SK-N-SH (cell line): ENCODE measurements around the gene FMN2.

ENCODE experiments used
- EZH2phosphoT487 ChIP-seq: fragments of 200-600 bp; sonication (generic); IDR thresholded peaks from 2 replicates; pipeline ENCODE4 v1.6.1; 2017; ENCODE audit warnings: low read depth, mixed run types, mild to moderate bottlenecking, antibody characterized with exemption, moderate library complexity, borderline replicate concordance
- FOXM1 ChIP-seq: IDR thresholded peaks from 2 replicates; pipeline ENCODE4 v1.4.0; 2012; ENCODE audit warnings: low read depth, mild to moderate bottlenecking
- GATA2 ChIP-seq: sonication (generic); formaldehyde crosslinking; IDR thresholded peaks from 2 replicates; pipeline ENCODE4 v1.5.0; 2020; ENCODE audit warnings: mild to moderate bottlenecking, missing genetic modification reagents
- JUND ChIP-seq: IDR thresholded peaks from 2 replicates; pipeline ENCODE4 v1.4.0; 2012
- NFIC ChIP-seq: IDR thresholded peaks from 2 replicates; pipeline ENCODE4 v1.4.0; 2012; ENCODE audit warnings: borderline replicate concordance
- REST ChIP-seq: IDR thresholded peaks from 2 replicates; pipeline ENCODE4 v1.6.1; 2012; ENCODE audit warnings: mild to moderate bottlenecking, low read depth, low read length, moderate library complexity
- SIN3A ChIP-seq: IDR thresholded peaks from 2 replicates; pipeline ENCODE4 v1.6.1; 2012; ENCODE audit warnings: low read depth, mild to moderate bottlenecking, low read length, moderate library complexity, borderline replicate concordance
- ZBTB33 ChIP-seq: IDR thresholded peaks from 2 replicates; pipeline ENCODE4 v1.4.0; 2012; ENCODE audit warnings: low read depth, borderline replicate concordance
- TF ChIP-seq, protein P1 (sequence below): fragments of 200-600 bp; sonication (generic); IDR thresholded peaks from 2 replicates; pipeline ENCODE4 v1.6.1; 2017; ENCODE audit warnings: antibody characterized with exemption, mild to moderate bottlenecking, moderate library complexity

- no peak for TF ChIP-seq NFIC
- TF ChIP-seq SIN3A = no peak
- TF ChIP-seq, protein P1, sequence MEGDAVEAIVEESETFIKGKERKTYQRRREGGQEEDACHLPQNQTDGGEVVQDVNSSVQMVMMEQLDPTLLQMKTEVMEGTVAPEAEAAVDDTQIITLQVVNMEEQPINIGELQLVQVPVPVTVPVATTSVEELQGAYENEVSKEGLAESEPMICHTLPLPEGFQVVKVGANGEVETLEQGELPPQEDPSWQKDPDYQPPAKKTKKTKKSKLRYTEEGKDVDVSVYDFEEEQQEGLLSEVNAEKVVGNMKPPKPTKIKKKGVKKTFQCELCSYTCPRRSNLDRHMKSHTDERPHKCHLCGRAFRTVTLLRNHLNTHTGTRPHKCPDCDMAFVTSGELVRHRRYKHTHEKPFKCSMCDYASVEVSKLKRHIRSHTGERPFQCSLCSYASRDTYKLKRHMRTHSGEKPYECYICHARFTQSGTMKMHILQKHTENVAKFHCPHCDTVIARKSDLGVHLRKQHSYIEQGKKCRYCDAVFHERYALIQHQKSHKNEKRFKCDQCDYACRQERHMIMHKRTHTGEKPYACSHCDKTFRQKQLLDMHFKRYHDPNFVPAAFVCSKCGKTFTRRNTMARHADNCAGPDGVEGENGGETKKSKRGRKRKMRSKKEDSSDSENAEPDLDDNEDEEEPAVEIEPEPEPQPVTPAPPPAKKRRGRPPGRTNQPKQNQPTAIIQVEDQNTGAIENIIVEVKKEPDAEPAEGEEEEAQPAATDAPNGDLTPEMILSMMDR = no peak
- no peak for TF ChIP-seq GATA2
- no peak for TF ChIP-seq JUND
- no peak for TF ChIP-seq ZBTB33
- TF ChIP-seq EZH2phosphoT487 = no peak
- no peak for TF ChIP-seq FOXM1
- no peak for TF ChIP-seq REST
These were observed 403.9 kb downstream of the FMN2 start for GRCh38 chr1:240495601-240496000.
